HEK293T (cell line): Measurements from ENCODE around the gene SNRPB.

Experiments
- CTCF ChIA-PET: fragments of 350-600 bp; formaldehyde crosslinking; extraction: SDS; loops from one replicate; lab custom pipeline; 2021; ENCODE audit warnings: antibody characterized with exemption, inconsistent platforms; lab: Yijun Ruan, JAX
- POLR2A ChIA-PET: fragments of 350-600 bp; formaldehyde crosslinking; extraction: SDS; loops from one replicate; lab custom pipeline; 2020; ENCODE audit warnings: antibody characterized with exemption, inconsistent platforms; lab: Yijun Ruan, JAX
- DNase-seq: peaks from one replicate; pipeline ENCODE4 v3.0.0; 2012; ENCODE audit warnings: mixed read lengths; ENCODE audit errors: extremely low spot score
- ARNT ChIP-seq: fragments of 450-650 bp; IDR thresholded peaks from 2 replicates; pipeline ENCODE4 v1.6.1; 2017; ENCODE audit warnings: mild to moderate bottlenecking
- BHLHE40 ChIP-seq: fragments of 450-650 bp; IDR thresholded peaks from 2 replicates; pipeline ENCODE4 v1.6.1; 2016; ENCODE audit warnings: mild to moderate bottlenecking, moderate library complexity, borderline replicate concordance
- CTBP1 ChIP-seq: fragments of 450-650 bp; IDR thresholded peaks from 2 replicates; pipeline ENCODE4 v1.6.1; 2016; ENCODE audit warnings: borderline replicate concordance
- ELF4 ChIP-seq: fragments of 450-650 bp; IDR thresholded peaks from 2 replicates; pipeline ENCODE4 v1.6.1; 2017; ENCODE audit warnings: antibody characterized with exemption
- FOXA1 ChIP-seq: fragments of 450-650 bp; IDR thresholded peaks from 2 replicates; pipeline ENCODE4 v1.6.1; 2016; ENCODE audit warnings: mild to moderate bottlenecking
- FOXK2 ChIP-seq: fragments of 450-650 bp; IDR thresholded peaks from 2 replicates; pipeline ENCODE4 v1.6.1; 2016; ENCODE audit warnings: mild to moderate bottlenecking
- FOXM1 ChIP-seq: fragments of 450-650 bp; IDR thresholded peaks from 2 replicates; pipeline ENCODE4 v1.6.1; 2017; ENCODE audit warnings: mild to moderate bottlenecking, borderline replicate concordance
- HDGF ChIP-seq: fragments of 450-650 bp; IDR thresholded peaks from 2 replicates; pipeline ENCODE4 v1.6.1; 2017; ENCODE audit warnings: antibody characterized with exemption, borderline replicate concordance
- L3MBTL2 ChIP-seq: fragments of 450-650 bp; conservative IDR thresholded peaks from 2 replicates; pipeline ENCODE4 v1.6.1; 2016; ENCODE audit warnings: mild to moderate bottlenecking
- LEF1 ChIP-seq: fragments of 450-650 bp; IDR thresholded peaks from 2 replicates; pipeline ENCODE4 v1.6.1; 2017; ENCODE audit warnings: mild to moderate bottlenecking, borderline replicate concordance
- NFRKB ChIP-seq: fragments of 450-650 bp; IDR thresholded peaks from 2 replicates; pipeline ENCODE4 v1.6.1; 2016; ENCODE audit warnings: mild to moderate bottlenecking, moderate library complexity
- PKNOX1 ChIP-seq: fragments of 450-650 bp; IDR thresholded peaks from 2 replicates; pipeline ENCODE4 v1.6.1; 2016
- SP1 ChIP-seq: fragments of 450-650 bp; IDR thresholded peaks from 2 replicates; pipeline ENCODE4 v1.6.1; 2017
- SUZ12 ChIP-seq: fragments of 450-650 bp; IDR thresholded peaks from 2 replicates; pipeline ENCODE4 v1.6.1; 2016; ENCODE audit warnings: mild to moderate bottlenecking
- TARDBP ChIP-seq: fragments of 450-650 bp; IDR thresholded peaks from 2 replicates; pipeline ENCODE4 v1.6.1; 2016
- ZNF384 ChIP-seq: fragments of 450-650 bp; IDR thresholded peaks from 2 replicates; pipeline ENCODE4 v1.6.1; 2016

SNRPB gene

GRCh38 chr20:2453792-2454191 lies 16.8 kb downstream of the SNRPB start:
- TF ChIP-seq SP1 (no peak), FOXA1 (no peak), ARNT (no peak), FOXM1 (no peak), LEF1 (no peak)

GRCh38 chr20:2451939-2452732 lies 18.5 kb downstream of the SNRPB start:
- ChIA-PET POLR2A (interaction anchor here (1.3 kb wide), 1 partner anchor 17 kb away, joined by 3 read pairs; no protein-coding TSS in a partner anchor), CTCF (interaction anchor here (0.7 to 2.3 kb wide), 9 partner anchors 16 to 279 kb away, joined by 3 to 13 read pairs (median 5); no protein-coding TSS in a partner anchor)
- peak; percentile 76 for DNase-seq
- TF ChIP-seq NFRKB (no peak), TARDBP (no peak), SP1 (no peak), FOXM1 (no peak), HDGF (no peak), BHLHE40 (no peak), LEF1 (no peak), FOXA1 (no peak), FOXK2 (no peak), ELF4 (no peak), ARNT (no peak), PKNOX1 (no peak)

More at GRCh38 chr20:2453792-2454191, 16.8 kb downstream of the SNRPB start:
- POLR2A ChIA-PET, result no interaction called here
- DNase-seq, result no peak
- CTCF ChIA-PET, result interaction anchor here (1.8 kb wide), 1 partner anchor 67 kb away, joined by 8 read pairs; no protein-coding TSS in a partner anchor

- no peak for TF ChIP-seq SP1
- TF ChIP-seq FOXK2, result no peak
- TF ChIP-seq ELF4, result no peak
- TF ChIP-seq NFRKB, result no peak
- DNase-seq, result no peak
- CTCF ChIA-PET, result interaction anchor here (1.1 to 2.3 kb wide), 5 partner anchors 16 to 279 kb away, joined by 3 to 13 read pairs (median 6); no protein-coding TSS in a partner anchor
- POLR2A ChIA-PET, result interaction anchor here (1.3 kb wide), 1 partner anchor 18 kb away, joined by 3 read pairs; no protein-coding TSS in a partner anchor
These were observed 19.2 kb downstream of the SNRPB start for GRCh38 chr20:2451422-2451821.

- DNase-seq, result no peak
- POLR2A ChIA-PET, result no interaction called here
- CTCF ChIA-PET, result no interaction called here
- TF ChIP-seq CTBP1 (no peak), FOXA1 (no peak), SUZ12 (no peak), LEF1 (no peak), BHLHE40 (no peak), L3MBTL2 (no peak), ARNT (no peak), PKNOX1 (no peak), HDGF (no peak), FOXM1 (no peak), TARDBP (no peak), SP1 (no peak), FOXK2 (no peak), NFRKB (no peak), ZNF384 (no peak), ELF4 (no peak)
These were observed 21.2 kb downstream of the SNRPB start for GRCh38 chr20:2449386-2449785.

GRCh38 chr20:2446845-2447244 lies 23.7 kb downstream of the SNRPB start:
- DNase-seq, result no peak
- POLR2A ChIA-PET, result no interaction called here
- CTCF ChIA-PET, result no interaction called here

GRCh38 chr20:2431185-2431584 lies 39.4 kb downstream of the SNRPB start:
- TF ChIP-seq SP1, result no peak
- no peak for TF ChIP-seq FOXM1
- TF ChIP-seq TARDBP, result no peak
- no peak for TF ChIP-seq ELF4
- no peak for TF ChIP-seq FOXK2
- TF ChIP-seq BHLHE40, result no peak
- TF ChIP-seq CTBP1, result no peak
- TF ChIP-seq SUZ12, result no peak
- TF ChIP-seq LEF1, result no peak
- TF ChIP-seq NFRKB, result no peak
- no peak for TF ChIP-seq HDGF
- no peak for TF ChIP-seq PKNOX1
- no peak for TF ChIP-seq FOXA1
- TF ChIP-seq ZNF384, result no peak
- TF ChIP-seq L3MBTL2, result no peak
- no peak for TF ChIP-seq ARNT
- ChIA-PET POLR2A (no interaction called here), CTCF (no interaction called here)
- DNase-seq, result no peak

More at GRCh38 chr20:2446845-2447244, 23.7 kb downstream of the SNRPB start:
- TF ChIP-seq CTBP1, result no peak
- TF ChIP-seq PKNOX1, result peak; percentile 59
